ENCODE results near the gene SLC35A1.

GRCh38 chr6:87539554-87539953 is 66.8 kb downstream of the SLC35A1 start:
- TF ChIP-seq EZH2 (IDR thresholded peaks at IDR 0.05), result no peak
- TF ChIP-seq POLR2AphosphoS5 (IDR thresholded peaks at IDR 0.05; ENCODE audit: borderline replicate concordance, low read depth, low read length), result no peak

Measured in SK-N-MC (cell line).